ENCODE data around the gene TSTD1. TPM values are rescaled to one million over a fixed set of nuclear protein-coding genes. Genes with fewer than 3 reads are reported as not detected.

Gene TSTD1
- total RNA-seq, 1 donor from 2014 or later, result 0.73 TPM

- H3K4me3 Mint-ChIP-seq (ENCODE audit: unreplicated experiment), result no peak overlapping the region
- H3K27ac Mint-ChIP-seq (ENCODE audit: unreplicated experiment), result no peak overlapping the region
- no peak for DNase-seq (ENCODE audit: extremely low spot score, unreplicated experiment)
- TF ChIP-seq CTCF (IDR thresholded peaks at IDR 0.05), result no peak
- no peaks in the 10 kb centered on the region for H3K9me3 Mint-ChIP-seq (ENCODE audit: unreplicated experiment)
- H3K27me3 Mint-ChIP-seq (ENCODE audit: unreplicated experiment), result no peaks in the 10 kb centered on the region
- peaks cover 7% of the 10 kb centered on the region for H3K4me1 Mint-ChIP-seq (ENCODE audit: unreplicated experiment)
- H3K36me3 Mint-ChIP-seq (ENCODE audit: unreplicated experiment), result no peaks in the 10 kb centered on the region
These were observed 44.4 kb upstream of the TSTD1 start for GRCh38 chr1:161082996-161083747.

GRCh38 chr1:161082483-161082882, 43.7 kb upstream of the TSTD1 start:
- H3K4me1 Mint-ChIP-seq (ENCODE audit: unreplicated experiment), result peaks cover 7% of the 10 kb centered on the region
- H3K27ac Mint-ChIP-seq (ENCODE audit: unreplicated experiment), result no peak overlapping the region

GRCh38 chr1:161081519-161081918, 42.8 kb upstream of the TSTD1 start:
- H3K36me3 Mint-ChIP-seq (ENCODE audit: unreplicated experiment), result no peaks in the 10 kb centered on the region
- no peak for DNase-seq (ENCODE audit: extremely low spot score, unreplicated experiment)
- no peak for TF ChIP-seq CTCF (IDR thresholded peaks at IDR 0.05)
- H3K27ac Mint-ChIP-seq (ENCODE audit: unreplicated experiment), result no peak overlapping the region
- H3K4me3 Mint-ChIP-seq (ENCODE audit: unreplicated experiment), result no peak overlapping the region
- peaks cover 7% of the 10 kb centered on the region for H3K4me1 Mint-ChIP-seq (ENCODE audit: unreplicated experiment)
- no peaks in the 10 kb centered on the region for H3K9me3 Mint-ChIP-seq (ENCODE audit: unreplicated experiment)
- H3K27me3 Mint-ChIP-seq (ENCODE audit: unreplicated experiment), result no peaks in the 10 kb centered on the region

More at GRCh38 chr1:161082483-161082882, 43.7 kb upstream of the TSTD1 start:
- H3K9me3 Mint-ChIP-seq (ENCODE audit: unreplicated experiment), result no peaks in the 10 kb centered on the region
- H3K27me3 Mint-ChIP-seq (ENCODE audit: unreplicated experiment), result no peaks in the 10 kb centered on the region
- H3K4me3 Mint-ChIP-seq (ENCODE audit: unreplicated experiment), result no peak overlapping the region
- DNase-seq (ENCODE audit: extremely low spot score, unreplicated experiment), result no peak
- no peak for TF ChIP-seq CTCF (IDR thresholded peaks at IDR 0.05)
- no peaks in the 10 kb centered on the region for H3K36me3 Mint-ChIP-seq (ENCODE audit: unreplicated experiment)

- H3K27me3 Mint-ChIP-seq (ENCODE audit: unreplicated experiment), result no peaks in the 10 kb centered on the region
- H3K36me3 Mint-ChIP-seq (ENCODE audit: unreplicated experiment), result no peaks in the 10 kb centered on the region
- H3K4me1 Mint-ChIP-seq (ENCODE audit: unreplicated experiment), result peaks cover 7% of the 10 kb centered on the region
- H3K27ac Mint-ChIP-seq (ENCODE audit: unreplicated experiment), result no peak overlapping the region
- H3K4me3 Mint-ChIP-seq (ENCODE audit: unreplicated experiment), result no peak overlapping the region
- H3K9me3 Mint-ChIP-seq (ENCODE audit: unreplicated experiment), result no peaks in the 10 kb centered on the region
- no peak for TF ChIP-seq CTCF (IDR thresholded peaks at IDR 0.05)
- no peak for DNase-seq (ENCODE audit: extremely low spot score, unreplicated experiment)
These were observed 42.0 kb upstream of the TSTD1 start for GRCh38 chr1:161080441-161081405.

Data from osteocyte (in vitro differentiated cells).